B cell (primary cell): ENCODE data around the gene GLCE. TPM values are rescaled to one million over a fixed set of nuclear protein-coding genes. Genes with fewer than 3 reads are reported as not detected.

Experiments used
- ATAC-seq: fragments of 200-7000 bp; cut with Tn5 transposase; one replicate; pipeline ENCODE4 v1.10.0; 2021; ENCODE audit warnings: low read depth, mild to moderate bottlenecking, moderate number of reproducible peaks, moderate library complexity
- CTCF ChIA-PET: fragments of 350-600 bp; sonication (Branson Sonifier 250); formaldehyde crosslinking; loops from one replicate; lab custom pipeline; 2021; ENCODE audit warnings: antibody characterized with exemption, inconsistent platforms; lab: Charles Lee
- POLR2A ChIA-PET: fragments of 350-600 bp; sonication (Branson Sonifier 250); formaldehyde crosslinking; loops from one replicate; lab custom pipeline; 2021; ENCODE audit warnings: antibody characterized with exemption; lab: Charles Lee
- DNase-seq: peaks from one replicate; pipeline ENCODE4 v3.0.0; 2013
- H2AFZ ChIP-seq: 2 replicates; pipeline ENCODE4 v1.6.1; 2012; ENCODE audit warnings: mild to moderate bottlenecking, low read depth, low read length; ENCODE audit not compliant: insufficient read depth, poor library complexity, severe bottlenecking
- H3K27ac ChIP-seq, 2 donors: 1 replicate in 1 of 2; 2 replicates in 1 of 2; pipeline ENCODE4 v1.5.1; 2012 to 2013; ENCODE audit warnings: low read length in 2 of 2, mild to moderate bottlenecking in 2 of 2, moderate library complexity in 1 of 2
- H3K27me3 ChIP-seq, 4 experiments: fragments of 200-600 bp in 1 of 4; sonication (generic) in 1 of 4; replicated peaks in 1 of 4; 1 replicate in 2 of 4; 2 replicates in 2 of 4; pipeline versions ENCODE4 v1.6.1 to v1.7.0; 2013 to 2016; ENCODE audit warnings: low read length in 3 of 4, mild to moderate bottlenecking in 2 of 4, mixed read lengths in 1 of 4, moderate library complexity in 1 of 4; ENCODE audit not compliant: insufficient read depth in 4 of 4, control insufficient read depth in 3 of 4; ENCODE audit errors: control extremely low read depth in 1 of 4
- H3K36me3 ChIP-seq, 2 experiments: replicated peaks in 1 of 2; 1 replicate in 1 of 2; 2 replicates in 1 of 2; pipeline versions ENCODE4 v1.6.1 to v1.7.1; 2013; ENCODE audit warnings: low read length in 1 of 2; ENCODE audit not compliant: insufficient read depth in 2 of 2, control insufficient read depth in 1 of 2; ENCODE audit errors: control extremely low read depth in 1 of 2, extremely low read depth in 1 of 2
- H3K4me1 ChIP-seq, 2 donors: fragments of 200-600 bp in 1 of 2; sonication (generic) in 1 of 2; 1 replicate in 1 of 2; 2 replicates in 1 of 2; pipeline versions ENCODE4 v1.5.1 to v1.6.1; 2013 to 2017; ENCODE audit warnings: low read length in 2 of 2; ENCODE audit not compliant: control insufficient read depth in 2 of 2, insufficient read depth in 2 of 2
- H3K4me2 ChIP-seq: replicated peaks from 2 replicates; pipeline ENCODE3; 2012; ENCODE audit warnings: mild to moderate bottlenecking, low read depth, low read length; ENCODE audit not compliant: poor library complexity, severe bottlenecking
- H3K4me3 ChIP-seq, 5 experiments: fragments of 200-600 bp in 1 of 5; sonication (generic) in 1 of 5; 1 replicate in 3 of 5; 2 replicates in 2 of 5; pipeline versions ENCODE4 v1.5.1 to v1.7.0; 2011 to 2016; ENCODE audit warnings: low read length in 4 of 5, mild to moderate bottlenecking in 4 of 5, low read depth in 2 of 5, control low read depth in 1 of 5, moderate library complexity in 1 of 5; ENCODE audit not compliant: insufficient read depth in 1 of 5; ENCODE audit errors: control extremely low read depth in 1 of 5, extremely low read depth in 1 of 5
- H3K79me2 ChIP-seq: fragments of 200-600 bp; sonication (generic); one replicate; pipeline ENCODE4 v1.6.0; 2016; ENCODE audit warnings: low read length; ENCODE audit not compliant: control insufficient read depth, insufficient read depth
- H3K9ac ChIP-seq: fragments of 200-600 bp; sonication (generic); 2 replicates; pipeline ENCODE4 v1.6.1; 2017; ENCODE audit warnings: mild to moderate bottlenecking, low read length, moderate library complexity
- H3K9me3 ChIP-seq, 3 donors: one replicate each; pipeline versions ENCODE4 v1.6.1 to v1.7.1; 2013; ENCODE audit warnings: low read length in 2 of 3; ENCODE audit not compliant: control insufficient read depth in 2 of 3, insufficient read depth in 1 of 3; ENCODE audit errors: control extremely low read depth in 1 of 3
- H4K20me1 ChIP-seq: 2 replicates; pipeline ENCODE4 v1.6.0; 2012; ENCODE audit warnings: mild to moderate bottlenecking, low read length; ENCODE audit not compliant: insufficient read depth, control insufficient read depth, poor library complexity, severe bottlenecking
- H3K27ac Mint-ChIP-seq: one replicate; pipeline ENCODE4 v1.8.0; 2021; ENCODE audit warnings: mixed read lengths
- H3K27me3 Mint-ChIP-seq: one replicate; pipeline ENCODE4 v1.8.0; 2021; ENCODE audit warnings: mixed read lengths
- H3K4me1 Mint-ChIP-seq: one replicate; pipeline ENCODE4 v1.8.0; 2021; ENCODE audit warnings: mixed read lengths
- H3K4me3 Mint-ChIP-seq: one replicate; pipeline ENCODE4 v1.8.0; 2021; ENCODE audit warnings: mixed read lengths
- H3K9me3 Mint-ChIP-seq: one replicate; pipeline ENCODE4 v1.8.0; 2022; ENCODE audit warnings: mixed read lengths; ENCODE audit not compliant: insufficient read depth
- EZH2 ChIP-seq: IDR thresholded peaks from 2 replicates; pipeline ENCODE4 v1.6.1; 2012; ENCODE audit warnings: borderline replicate concordance, low read depth, mild to moderate bottlenecking, moderate library complexity, low read length; ENCODE audit not compliant: insufficient read depth, poor library complexity, severe bottlenecking
- WGBS: methylation state at CpG from one replicate; pipeline ENCODE4 v1.1.5; 2013; ENCODE audit warnings: missing lambda C conversion rate; ENCODE audit not compliant: insufficient coverage; 5-methylcytosine and 5-hydroxymethylcytosine counted together
- intact Hi-C: fragments of 100-400 bp; cut with micrococcal nuclease; formaldehyde crosslinking; loops from one replicate; pipeline ENCODE4 v1.10.0; 2022
- polyA plus RNA-seq: library from polyadenylated mRNA; depleted of rRNA; stranded (reverse); fragments of >200 nt; gene quantifications from 2 replicates; pipeline ENCODE4 v1.2.3, GENCODE V29; 2012
- total RNA-seq, 2 donors: library from RNA; stranded (reverse); fragments of 120-200 nt in 1 of 2; gene quantifications; 1 replicate in 1 of 2; 2 replicates in 1 of 2; pipeline versions ENCODE4 v1.2.3 to v1.2.4, GENCODE V29; 2013 to 2022
- TF ChIP-seq, protein P1 (sequence below): fragments of 200-600 bp; IDR thresholded peaks from one replicate; pipeline ENCODE4 v1.8.0; 2022; ENCODE audit warnings: antibody characterized with exemption, mild to moderate bottlenecking

Gene GLCE
- total and polyA plus RNA-seq, 2 donors (not counting 1 experiment from before 2014, with no cell fraction given): 3.0 to 5.3 TPM

DNA sequence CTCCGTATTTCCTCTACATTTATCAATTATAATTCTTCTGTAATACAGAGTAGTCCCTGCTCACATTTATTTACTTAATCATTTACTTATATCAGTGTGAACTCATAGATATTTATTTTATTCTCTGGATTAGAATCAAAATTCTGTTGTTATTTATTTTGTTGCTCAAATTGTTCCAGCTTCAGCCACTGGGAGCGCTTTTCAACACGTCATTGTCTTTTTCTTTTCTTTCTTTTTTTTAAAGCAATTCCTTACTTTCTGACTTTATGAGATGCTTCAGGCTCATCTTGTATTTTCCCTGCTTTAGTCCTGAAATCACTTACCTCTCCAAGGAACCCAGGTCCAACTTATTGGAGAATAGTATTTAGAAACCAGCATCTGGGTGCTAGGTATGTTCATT, 53.4 kb downstream of the GLCE start:
- ChIA-PET POLR2A (no interaction called here), CTCF (no interaction called here)
- no peak overlapping the region for H3K27ac ChIP-seq
- no peak overlapping the region for H3K27ac Mint-ChIP-seq
- H3K9me3 ChIP-seq: peaks cover 0 to 4% (median 0%) of the 10 kb centered on the region in 3 donors
- H3K4me1 Mint-ChIP-seq: no peaks in the 10 kb centered on the region
- WGBS: no CpG with 5 or more reads among the region's 3 CpGs
- no peaks in the 10 kb centered on the region for H3K4me1 ChIP-seq
- H3K27me3 ChIP-seq: no peaks in the 10 kb centered on the region
- H2AFZ ChIP-seq: no peak overlapping the region
- H3K4me3 ChIP-seq: no peak overlapping the region
- TF ChIP-seq EZH2: no peak
- TF ChIP-seq, protein P1, sequence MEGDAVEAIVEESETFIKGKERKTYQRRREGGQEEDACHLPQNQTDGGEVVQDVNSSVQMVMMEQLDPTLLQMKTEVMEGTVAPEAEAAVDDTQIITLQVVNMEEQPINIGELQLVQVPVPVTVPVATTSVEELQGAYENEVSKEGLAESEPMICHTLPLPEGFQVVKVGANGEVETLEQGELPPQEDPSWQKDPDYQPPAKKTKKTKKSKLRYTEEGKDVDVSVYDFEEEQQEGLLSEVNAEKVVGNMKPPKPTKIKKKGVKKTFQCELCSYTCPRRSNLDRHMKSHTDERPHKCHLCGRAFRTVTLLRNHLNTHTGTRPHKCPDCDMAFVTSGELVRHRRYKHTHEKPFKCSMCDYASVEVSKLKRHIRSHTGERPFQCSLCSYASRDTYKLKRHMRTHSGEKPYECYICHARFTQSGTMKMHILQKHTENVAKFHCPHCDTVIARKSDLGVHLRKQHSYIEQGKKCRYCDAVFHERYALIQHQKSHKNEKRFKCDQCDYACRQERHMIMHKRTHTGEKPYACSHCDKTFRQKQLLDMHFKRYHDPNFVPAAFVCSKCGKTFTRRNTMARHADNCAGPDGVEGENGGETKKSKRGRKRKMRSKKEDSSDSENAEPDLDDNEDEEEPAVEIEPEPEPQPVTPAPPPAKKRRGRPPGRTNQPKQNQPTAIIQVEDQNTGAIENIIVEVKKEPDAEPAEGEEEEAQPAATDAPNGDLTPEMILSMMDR: no peak
- H4K20me1 ChIP-seq: no peaks in the 10 kb centered on the region
- H3K79me2 ChIP-seq: no peaks in the 10 kb centered on the region
- no peaks in the 10 kb centered on the region for H3K36me3 ChIP-seq
- H3K4me3 Mint-ChIP-seq: no peak overlapping the region
- no peak overlapping the region for H3K4me2 ChIP-seq
- DNase-seq: no peak
- no peaks in the 10 kb centered on the region for H3K27me3 Mint-ChIP-seq
- ATAC-seq: no peak
- intact Hi-C loops: no loop called here
- no peak overlapping the region for H3K9ac ChIP-seq
- H3K9me3 Mint-ChIP-seq: no peaks in the 10 kb centered on the region

DNA sequence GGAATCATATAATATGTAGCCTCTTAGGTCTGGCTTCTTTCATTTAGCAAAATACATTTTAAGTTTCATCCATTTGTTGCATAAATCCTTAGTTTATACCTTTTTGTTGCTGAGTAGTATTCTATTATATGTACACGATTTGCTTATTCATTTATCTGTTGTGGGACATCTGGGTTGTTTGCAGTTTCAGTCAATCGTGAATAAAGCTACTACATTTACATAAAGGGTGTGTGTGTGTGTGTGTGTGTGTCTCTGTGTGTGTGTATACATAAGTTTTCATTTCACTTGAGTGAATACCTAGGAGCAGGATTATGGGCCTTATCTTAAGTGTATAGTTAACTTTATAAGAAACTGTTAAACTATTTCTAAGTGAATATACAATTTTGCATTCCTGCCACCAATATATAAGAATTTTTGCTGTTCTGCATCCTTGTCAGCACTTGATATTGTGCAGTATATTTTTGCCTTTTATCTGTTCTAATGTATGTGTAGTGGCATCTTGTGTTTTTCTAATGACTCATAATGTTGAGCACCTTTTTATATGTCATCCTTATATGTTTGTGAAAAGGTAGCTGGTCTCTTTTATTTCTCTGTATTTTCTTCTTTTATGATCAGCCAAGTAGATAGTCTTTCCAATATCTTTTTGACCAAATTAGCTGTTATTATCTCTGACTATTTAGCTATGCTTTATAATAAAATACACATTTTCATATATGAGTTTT, 55.0 kb downstream of the GLCE start:
- intact Hi-C loops: no loop called here
- DNase-seq: no peak
- Histone ChIP-seq H3K27ac (no peak overlapping the region), H3K27me3 (no peaks in the 10 kb centered on the region), H3K36me3 (no peaks in the 10 kb centered on the region), H3K4me2 (no peak overlapping the region), H3K4me1 (no peaks in the 10 kb centered on the region), H4K20me1 (no peaks in the 10 kb centered on the region), H2AFZ (no peak overlapping the region), H3K9ac (no peak overlapping the region), H3K79me2 (no peaks in the 10 kb centered on the region), H3K4me3 (no peak overlapping the region), H3K9me3 (peaks cover 0 to 4% (median 1%) of the 10 kb centered on the region in 3 donors)
- TF ChIP-seq EZH2: no peak
- TF ChIP-seq, protein P1: no peak
- POLR2A ChIA-PET: no interaction called here
- H3K4me3 Mint-ChIP-seq: no peak overlapping the region
- no peaks in the 10 kb centered on the region for H3K4me1 Mint-ChIP-seq
- H3K9me3 Mint-ChIP-seq: peaks cover 3% of the 10 kb centered on the region
- H3K27me3 Mint-ChIP-seq: no peaks in the 10 kb centered on the region
- no peak for ATAC-seq
- CTCF ChIA-PET: no interaction called here
- no CpG with 5 or more reads among the region's 2 CpGs for WGBS
- H3K27ac Mint-ChIP-seq: no peak overlapping the region
